Fibroblast of the conjunctiva (primary cell): ENCODE results near the gene SUSD6.
A peak's percentile ranks its signal among the peaks of the same experiment; 100 is the strongest.
"Not testable (repeated sequence)": the region's sequence is repeated elsewhere in the genome, so short reads cannot be mapped to it uniquely, and the experiment has no call there.

Experiments used
- DNase-seq: peaks from one replicate; pipeline ENCODE4 v3.0.0-alpha.2; 2010; ENCODE audit warnings: low read depth

The SUSD6 gene

DNA sequence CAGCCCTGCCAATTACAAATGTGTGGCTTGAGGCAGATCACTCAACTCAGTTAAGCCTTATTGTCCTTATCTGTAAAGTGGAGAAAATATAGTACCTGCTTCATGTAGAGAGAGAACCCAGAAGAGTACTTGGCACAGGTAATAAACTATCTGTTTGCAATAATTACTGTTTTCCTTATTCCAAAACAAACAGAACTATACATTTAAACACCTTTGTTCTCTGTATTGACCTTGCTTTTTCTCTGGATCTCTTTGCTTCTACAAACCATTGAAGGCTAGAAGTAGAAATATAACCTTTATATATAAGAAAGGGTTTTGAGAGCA lies 84.8 kb downstream of the SUSD6 start:
- DNase-seq, result no peak

DNA sequence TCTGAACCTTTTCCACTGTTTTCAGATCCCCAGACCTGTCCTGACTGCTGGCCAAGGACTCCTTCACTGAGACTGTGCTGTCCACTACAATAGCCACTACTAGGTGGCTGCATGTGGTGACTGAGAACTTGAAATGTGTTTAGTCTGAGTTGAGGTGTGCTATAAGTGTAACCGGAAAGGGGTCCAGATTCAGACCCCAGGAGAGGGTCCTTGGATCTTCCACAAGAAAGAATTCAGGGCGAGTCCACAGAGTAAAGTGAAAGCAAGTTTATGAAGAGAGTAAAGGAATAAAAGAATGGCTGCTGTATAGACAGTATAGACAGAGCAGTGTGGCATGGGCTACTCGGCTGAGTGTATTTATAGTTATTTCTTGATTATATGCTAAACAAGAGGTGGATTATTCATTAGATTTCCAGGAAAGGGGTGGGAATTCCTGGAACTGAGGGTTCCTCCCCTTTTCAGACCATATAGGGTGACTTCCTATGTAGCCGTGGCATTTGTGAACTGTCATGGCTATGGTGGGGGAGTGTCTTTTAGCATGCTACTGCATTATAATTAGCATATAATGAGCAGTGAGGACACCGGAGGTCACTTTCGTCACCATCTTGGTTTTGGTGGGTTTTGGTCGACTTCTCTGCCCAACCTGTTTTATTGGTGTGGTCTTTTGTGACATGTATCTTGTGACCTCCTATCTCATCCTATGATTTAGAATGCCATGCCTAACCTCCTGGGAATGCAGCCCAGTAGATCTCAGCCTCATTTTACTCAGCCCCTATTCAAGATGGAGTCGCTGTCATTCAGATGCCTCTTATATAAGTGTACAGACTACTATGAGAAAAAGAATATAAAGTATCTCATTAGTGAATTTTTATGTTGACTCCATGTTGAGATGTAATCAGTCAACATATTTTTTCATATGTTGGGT lies 85.5 kb downstream of the SUSD6 start:
- no peak for DNase-seq

GRCh38 chr14:69698572-69698971 lies 87.2 kb downstream of the SUSD6 start:
- no peak for DNase-seq

DNA sequence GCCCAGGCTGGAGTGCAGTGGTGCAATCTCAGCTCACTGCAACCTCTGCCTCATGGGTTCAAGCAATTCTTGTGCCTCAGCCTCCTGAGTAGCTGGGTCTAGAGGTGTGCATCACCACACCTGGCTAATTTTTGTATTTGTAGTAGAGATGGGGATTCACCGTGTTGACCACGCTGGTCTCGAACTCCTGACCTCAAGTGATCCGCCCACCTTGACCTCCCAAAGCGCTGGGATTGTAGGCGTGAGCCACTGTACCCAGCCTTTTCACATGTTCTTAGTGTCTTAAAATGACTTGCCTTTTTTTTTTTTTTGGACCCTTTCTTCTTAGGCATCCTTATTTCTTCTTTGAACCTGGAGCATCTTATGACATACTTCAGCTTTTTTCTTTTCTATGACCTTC lies 87.8 kb downstream of the SUSD6 start:
- DNase-seq, result not testable (repeated sequence)

DNA sequence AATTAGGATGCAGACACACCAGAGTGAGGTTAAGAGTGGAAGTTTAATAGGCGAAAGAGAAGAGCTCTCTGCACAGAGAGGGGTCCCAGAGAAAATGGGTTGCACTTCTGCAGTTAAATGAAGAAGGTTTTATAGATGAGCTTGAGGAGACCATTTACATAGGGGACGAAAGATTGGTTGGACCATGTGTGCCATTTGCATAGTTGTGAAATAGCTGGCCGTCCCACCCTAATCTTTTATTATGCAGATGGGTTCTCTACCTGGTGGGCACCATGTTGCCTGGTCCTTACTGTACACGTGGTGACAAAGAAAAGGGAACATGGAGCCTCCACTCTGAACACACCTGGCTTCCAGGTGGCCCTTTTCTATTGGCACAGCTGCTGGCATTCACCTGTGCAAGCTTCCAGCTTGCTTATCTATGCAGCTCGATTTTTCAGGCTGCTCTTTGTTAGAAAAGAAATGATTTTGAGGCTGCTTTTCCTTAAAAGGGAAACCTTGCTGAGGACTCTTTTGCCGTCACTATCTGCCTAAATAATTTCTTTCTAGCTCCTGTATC lies 88.4 kb downstream of the SUSD6 start:
- DNase-seq, result no peak

DNA sequence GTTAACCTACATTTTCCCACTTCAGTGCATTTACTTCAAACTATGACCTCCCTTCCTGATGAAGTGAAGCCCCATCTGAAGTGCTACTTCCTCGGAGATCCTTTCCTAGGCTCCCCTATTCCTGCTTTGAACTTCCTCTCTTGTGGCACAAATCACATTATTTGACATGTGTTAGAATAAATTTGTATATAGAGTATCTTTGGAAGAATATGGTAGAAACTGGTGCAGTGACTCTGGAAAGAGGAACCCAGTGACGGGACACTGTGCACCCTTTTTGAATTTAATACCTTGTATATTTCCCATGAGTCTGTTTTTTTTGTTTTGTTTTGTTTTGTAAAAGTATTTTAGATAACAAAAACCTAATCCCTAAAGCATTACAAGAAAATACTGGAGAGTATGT lies 89.2 kb downstream of the SUSD6 start:
- no peak for DNase-seq

DNA sequence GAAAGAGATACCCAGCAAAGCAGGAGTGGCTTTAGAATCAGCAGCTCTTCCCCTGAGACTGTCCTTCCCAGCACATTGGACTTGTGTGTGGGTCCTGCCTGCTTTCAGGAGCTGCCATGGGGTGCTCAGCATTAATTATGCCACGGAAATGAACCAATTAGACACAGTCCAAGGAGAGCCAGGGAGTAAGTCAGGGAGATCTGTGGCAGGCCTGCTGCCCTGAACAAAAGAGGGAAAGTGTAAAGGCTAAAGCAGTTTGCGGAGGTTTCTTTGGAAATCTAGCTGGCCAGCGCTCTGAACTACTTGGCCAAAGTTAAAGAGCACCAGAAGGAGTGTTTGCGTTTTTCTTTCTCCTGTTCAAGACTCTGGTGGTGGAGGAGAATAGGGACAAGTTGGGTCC lies 89.9 kb downstream of the SUSD6 start:
- no peak for DNase-seq

GRCh38 chr14:69701857-69702256 lies 90.5 kb downstream of the SUSD6 start:
- DNase-seq, result no peak

DNA sequence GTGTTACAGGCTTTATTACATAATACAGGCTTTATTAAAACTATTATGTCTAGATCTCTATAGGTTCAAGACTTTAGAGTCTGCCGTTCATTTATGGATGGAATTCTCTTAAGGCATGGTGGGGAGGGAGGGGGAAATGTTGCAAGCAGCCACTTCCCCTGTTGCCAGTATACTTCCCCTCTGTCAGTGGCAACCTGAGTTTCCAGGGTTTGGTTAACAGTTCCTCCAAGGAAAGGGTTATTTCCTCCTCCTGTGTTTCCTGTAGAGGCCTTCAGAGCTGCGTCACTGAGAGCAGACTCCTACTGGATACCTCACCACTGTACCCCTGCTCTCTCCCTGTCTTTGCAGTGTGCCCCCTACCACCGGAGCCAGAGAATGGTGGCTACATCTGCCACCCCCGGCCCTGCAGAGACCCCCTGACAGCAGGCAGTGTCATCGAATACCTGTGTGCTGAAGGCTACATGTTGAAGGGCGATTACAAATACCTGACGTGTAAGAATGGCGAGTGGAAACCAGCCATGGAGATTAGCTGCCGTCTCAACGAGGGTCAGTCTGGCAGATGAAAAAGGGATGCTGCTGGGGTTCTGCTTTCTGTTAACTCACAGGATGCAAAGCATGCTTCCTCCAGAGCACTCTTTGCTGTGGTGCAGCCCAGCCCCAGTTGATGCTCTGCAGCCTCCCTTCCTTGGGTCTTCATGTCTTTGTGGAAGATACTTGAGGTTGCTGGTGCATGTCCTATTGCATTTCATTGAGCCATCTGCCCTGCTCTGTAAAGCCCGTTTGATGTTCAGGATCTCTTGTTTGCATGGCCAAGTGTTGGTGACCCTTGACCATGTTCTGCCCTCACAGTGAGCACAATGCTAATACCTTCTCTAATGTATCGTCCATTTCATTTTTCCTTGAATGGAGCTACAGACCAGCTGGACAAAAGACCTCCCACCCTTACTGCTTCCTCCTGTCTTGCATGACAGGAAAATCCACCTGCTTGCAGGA lies 91.9 kb downstream of the SUSD6 start:
- no peak for DNase-seq

- no peak for DNase-seq
Measured at GRCh38 chr14:69704319-69704718, 92.9 kb downstream of the SUSD6 start.

GRCh38 chr14:69705706-69706105 lies 94.3 kb downstream of the SUSD6 start:
- DNase-seq, result no peak

GRCh38 chr14:69708049-69708448 lies 96.7 kb downstream of the SUSD6 start:
- DNase-seq, result no peak

DNA sequence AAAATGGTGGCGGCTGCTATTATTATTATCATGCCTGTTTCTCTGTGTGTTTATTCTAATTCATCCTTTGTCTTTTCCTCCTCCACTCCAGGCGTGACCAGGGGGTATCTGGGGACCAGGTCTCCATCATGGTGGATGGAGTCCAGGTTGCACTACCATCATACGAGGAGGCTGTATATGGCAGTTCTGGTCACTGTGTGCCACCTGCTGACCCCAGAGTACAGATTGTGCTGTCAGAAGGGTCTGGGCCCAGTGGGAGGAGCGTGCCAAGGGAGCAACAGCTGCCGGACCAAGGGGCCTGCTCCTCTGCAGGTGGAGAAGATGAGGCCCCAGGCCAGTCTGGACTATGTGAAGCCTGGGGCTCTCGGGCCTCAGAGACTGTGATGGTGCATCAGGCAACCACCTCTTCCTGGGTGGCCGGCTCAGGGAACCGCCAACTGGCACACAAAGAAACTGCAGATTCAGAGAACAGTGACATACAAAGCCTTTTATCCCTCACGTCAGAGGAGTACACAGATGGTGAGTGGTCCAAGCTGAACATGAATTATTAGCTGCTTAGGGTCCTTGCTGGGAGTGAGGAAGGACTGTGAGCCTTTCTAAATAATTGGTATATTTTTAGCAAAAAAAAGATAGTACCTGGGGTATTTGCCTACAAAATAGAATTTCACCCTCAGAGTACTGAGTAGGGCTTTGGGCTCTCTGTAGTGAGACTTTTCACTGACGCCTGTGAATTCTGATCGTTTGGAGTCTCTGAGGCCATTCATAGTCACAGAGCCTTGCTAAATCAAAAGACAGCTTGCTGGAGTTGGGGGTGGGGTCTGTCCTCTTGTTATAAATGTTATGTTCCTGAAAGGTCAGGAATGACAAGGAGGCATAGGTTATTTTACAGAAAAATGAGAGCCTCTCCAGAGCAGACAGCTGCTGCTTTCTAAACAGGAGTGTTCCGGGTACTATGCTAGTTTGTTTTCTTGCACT lies 97.5 kb downstream of the SUSD6 start:
- DNase-seq, result peak; percentile 4

- DNase-seq, result no peak
Measured at GRCh38 chr14:69710378-69710777, 99.0 kb downstream of the SUSD6 start.

DNA sequence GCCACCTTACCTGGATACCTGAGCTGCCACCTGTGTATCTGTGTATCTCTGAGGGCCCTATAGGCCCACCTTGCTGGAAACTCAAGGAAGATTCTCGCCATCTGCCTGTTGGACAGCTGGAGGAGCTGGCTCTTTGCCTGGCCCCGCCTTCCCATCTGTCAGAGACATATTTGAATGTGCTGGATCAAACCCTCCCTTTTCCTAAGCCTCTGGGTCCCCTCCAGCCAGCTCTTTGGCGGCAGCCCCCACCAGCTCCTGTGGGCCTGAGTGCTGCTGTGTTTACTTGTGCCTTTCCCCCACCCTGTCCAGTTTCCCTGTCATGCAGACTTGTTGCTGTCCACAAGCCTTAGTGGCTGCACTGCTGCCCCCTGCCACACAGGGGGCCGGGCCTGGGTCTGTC lies 99.7 kb downstream of the SUSD6 start:
- peak; percentile 2 for DNase-seq

DNA sequence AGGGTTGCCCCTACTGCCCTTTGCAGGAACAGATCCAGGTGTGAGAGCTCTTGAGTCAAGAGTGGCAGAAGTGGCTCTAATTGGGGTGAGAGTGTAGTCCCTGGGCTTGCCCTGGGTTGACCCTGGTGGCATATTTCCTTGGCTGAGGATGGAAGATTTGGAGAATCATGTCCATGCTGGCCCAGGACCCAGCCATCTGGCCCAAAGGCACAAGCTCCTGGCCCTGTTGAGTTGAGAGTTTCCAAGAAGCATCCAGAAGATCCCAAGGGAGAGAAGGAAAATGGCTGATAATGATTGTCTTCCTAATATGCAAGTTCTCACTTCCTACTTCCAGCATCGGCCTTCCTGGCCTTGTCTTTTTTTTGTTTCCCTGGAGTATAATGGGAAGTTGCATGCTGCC lies 100.1 kb downstream of the SUSD6 start:
- no peak for DNase-seq

DNA sequence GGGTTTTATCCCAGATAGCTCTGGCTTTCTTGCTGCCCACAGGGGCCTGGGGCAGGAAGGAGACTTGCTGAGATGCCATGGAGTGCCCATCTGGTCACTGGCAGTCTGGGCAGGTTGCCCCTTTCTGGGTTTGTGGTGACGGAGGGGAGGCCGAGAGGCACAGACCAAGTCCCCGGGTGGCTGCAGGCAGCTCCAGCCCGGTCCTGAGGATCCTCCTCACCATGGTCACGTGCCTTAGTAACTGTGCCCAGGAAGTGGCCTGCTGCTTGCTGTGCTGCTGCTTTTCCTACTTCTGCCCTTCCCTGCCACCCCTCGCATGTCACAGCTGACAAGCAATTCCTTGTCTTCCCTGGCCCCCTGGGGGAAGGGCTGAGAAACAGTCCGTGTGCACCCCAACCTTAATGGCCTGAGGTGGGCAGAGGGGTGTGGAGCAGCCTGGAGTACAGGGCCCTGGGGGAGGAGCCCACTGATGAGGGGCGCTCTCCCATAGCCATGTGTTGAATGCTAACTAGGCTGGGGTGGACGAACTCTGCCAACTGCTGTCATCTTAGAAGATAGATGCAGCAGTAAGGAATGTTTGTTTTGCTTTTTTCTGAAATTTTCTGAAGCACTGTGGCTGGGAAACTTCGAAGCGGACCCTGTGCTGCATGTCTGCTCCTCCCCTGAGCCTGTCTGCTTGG lies 100.6 kb downstream of the SUSD6 start:
- DNase-seq, result no peak

DNA sequence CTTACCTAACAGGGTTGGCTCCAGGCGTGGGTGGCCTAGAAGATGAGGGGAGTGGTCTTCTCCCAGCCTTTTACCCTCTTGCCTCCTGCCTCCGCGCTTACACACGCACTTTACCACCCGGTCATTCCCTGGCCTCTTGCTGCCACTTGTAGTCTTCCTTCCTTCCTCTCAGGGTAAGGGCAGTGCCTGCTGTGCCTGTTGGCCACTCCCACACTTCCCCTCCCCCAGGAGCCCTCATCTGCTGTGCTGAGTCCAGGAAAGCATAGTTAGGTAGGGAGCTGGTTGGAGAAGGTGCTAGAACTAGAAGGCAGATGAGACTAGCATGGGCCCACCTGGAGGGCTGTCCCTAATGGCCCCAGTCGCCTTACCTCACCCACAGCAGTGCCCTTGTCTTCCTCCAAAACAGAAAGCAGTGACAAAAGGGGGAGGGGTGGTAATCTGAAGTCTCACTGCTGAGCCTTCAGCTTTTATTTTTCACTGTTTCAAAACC lies 101.2 kb downstream of the SUSD6 start:
- no peak for DNase-seq

GRCh38 chr14:69713209-69713781 lies 101.9 kb downstream of the SUSD6 start:
- no peak for DNase-seq

GRCh38 chr14:69713993-69714679 lies 102.7 kb downstream of the SUSD6 start:
- DNase-seq, result no peak
